Measurements from ENCODE around the gene UTF1.

The UTF1 gene

GRCh38 chr10:133196936-133197758 lies 32.9 kb upstream of the UTF1 start:
- TF ChIP-seq POLR2AphosphoS5 (IDR thresholded peaks at IDR 0.05; ENCODE audit: low read depth, low read length), result no peak
- TF ChIP-seq, protein P1, sequence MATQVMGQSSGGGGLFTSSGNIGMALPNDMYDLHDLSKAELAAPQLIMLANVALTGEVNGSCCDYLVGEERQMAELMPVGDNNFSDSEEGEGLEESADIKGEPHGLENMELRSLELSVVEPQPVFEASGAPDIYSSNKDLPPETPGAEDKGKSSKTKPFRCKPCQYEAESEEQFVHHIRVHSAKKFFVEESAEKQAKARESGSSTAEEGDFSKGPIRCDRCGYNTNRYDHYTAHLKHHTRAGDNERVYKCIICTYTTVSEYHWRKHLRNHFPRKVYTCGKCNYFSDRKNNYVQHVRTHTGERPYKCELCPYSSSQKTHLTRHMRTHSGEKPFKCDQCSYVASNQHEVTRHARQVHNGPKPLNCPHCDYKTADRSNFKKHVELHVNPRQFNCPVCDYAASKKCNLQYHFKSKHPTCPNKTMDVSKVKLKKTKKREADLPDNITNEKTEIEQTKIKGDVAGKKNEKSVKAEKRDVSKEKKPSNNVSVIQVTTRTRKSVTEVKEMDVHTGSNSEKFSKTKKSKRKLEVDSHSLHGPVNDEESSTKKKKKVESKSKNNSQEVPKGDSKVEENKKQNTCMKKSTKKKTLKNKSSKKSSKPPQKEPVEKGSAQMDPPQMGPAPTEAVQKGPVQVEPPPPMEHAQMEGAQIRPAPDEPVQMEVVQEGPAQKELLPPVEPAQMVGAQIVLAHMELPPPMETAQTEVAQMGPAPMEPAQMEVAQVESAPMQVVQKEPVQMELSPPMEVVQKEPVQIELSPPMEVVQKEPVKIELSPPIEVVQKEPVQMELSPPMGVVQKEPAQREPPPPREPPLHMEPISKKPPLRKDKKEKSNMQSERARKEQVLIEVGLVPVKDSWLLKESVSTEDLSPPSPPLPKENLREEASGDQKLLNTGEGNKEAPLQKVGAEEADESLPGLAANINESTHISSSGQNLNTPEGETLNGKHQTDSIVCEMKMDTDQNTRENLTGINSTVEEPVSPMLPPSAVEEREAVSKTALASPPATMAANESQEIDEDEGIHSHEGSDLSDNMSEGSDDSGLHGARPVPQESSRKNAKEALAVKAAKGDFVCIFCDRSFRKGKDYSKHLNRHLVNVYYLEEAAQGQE (IDR thresholded peaks at IDR 0.05; ENCODE audit: insufficient read depth in 1 of 2, low read depth in 2 of 2, low read length in 2 of 2), result no peak
- no peak for TF ChIP-seq FOXP2 (optimal IDR thresholded peaks at IDR 0.05; ENCODE audit: borderline replicate concordance, extremely low read depth, extremely low read length, insufficient read depth)
- no peak for TF ChIP-seq SIN3A (IDR thresholded peaks at IDR 0.05; ENCODE audit: borderline replicate concordance, insufficient read depth, low read length)
- no peak for TF ChIP-seq TAF1 (IDR thresholded peaks at IDR 0.05; ENCODE audit: borderline replicate concordance, insufficient read depth, low read length)

DNA sequence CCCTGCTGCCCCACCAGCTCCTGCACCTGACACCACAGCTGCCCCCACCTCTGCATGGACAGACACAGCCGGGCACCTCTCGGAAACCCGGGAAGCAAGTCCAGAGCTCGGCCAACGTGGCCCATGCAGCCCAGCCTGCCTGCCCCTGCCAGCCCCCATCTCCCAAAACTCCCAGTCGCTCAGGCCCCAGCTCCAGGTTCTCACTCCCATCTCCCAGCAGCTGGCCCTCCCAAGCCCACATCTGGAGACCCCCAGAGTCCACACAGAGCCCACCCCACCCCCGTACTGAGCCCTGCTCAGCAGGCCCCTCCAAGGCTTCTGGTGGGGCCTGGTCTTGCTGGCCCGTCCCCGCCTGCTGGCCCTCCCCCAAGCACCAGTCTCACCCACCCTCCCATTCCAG lies 32.2 kb upstream of the UTF1 start:
- TF ChIP-seq POLR2AphosphoS5 (IDR thresholded peaks at IDR 0.05; ENCODE audit: low read depth, low read length) (no peak), FOXP2 (optimal IDR thresholded peaks at IDR 0.05; ENCODE audit: borderline replicate concordance, extremely low read depth, extremely low read length, insufficient read depth) (no peak), TAF1 (IDR thresholded peaks at IDR 0.05; ENCODE audit: borderline replicate concordance, insufficient read depth, low read length) (no peak), SIN3A (IDR thresholded peaks at IDR 0.05; ENCODE audit: borderline replicate concordance, insufficient read depth, low read length) (no peak)
- TF ChIP-seq, protein P1 (IDR thresholded peaks at IDR 0.05; ENCODE audit: insufficient read depth in 1 of 2, low read depth in 2 of 2, low read length in 2 of 2), result no peak

GRCh38 chr10:133198206-133198605 lies 31.8 kb upstream of the UTF1 start:
- no peak for TF ChIP-seq TAF1 (IDR thresholded peaks at IDR 0.05; ENCODE audit: borderline replicate concordance, insufficient read depth, low read length)
- TF ChIP-seq, protein P1 (IDR thresholded peaks at IDR 0.05; ENCODE audit: insufficient read depth in 1 of 2, low read depth in 2 of 2, low read length in 2 of 2), result no peak

GRCh38 chr10:133198621-133199487 lies 31.2 kb upstream of the UTF1 start:
- no peak for TF ChIP-seq POLR2AphosphoS5 (IDR thresholded peaks at IDR 0.05; ENCODE audit: low read depth, low read length)
- no peak for TF ChIP-seq SIN3A (IDR thresholded peaks at IDR 0.05; ENCODE audit: borderline replicate concordance, insufficient read depth, low read length)
- no peak for TF ChIP-seq TAF1 (IDR thresholded peaks at IDR 0.05; ENCODE audit: borderline replicate concordance, insufficient read depth, low read length)
- TF ChIP-seq FOXP2 (optimal IDR thresholded peaks at IDR 0.05; ENCODE audit: borderline replicate concordance, extremely low read depth, extremely low read length, insufficient read depth), result no peak
- TF ChIP-seq, protein P1 (IDR thresholded peaks at IDR 0.05; ENCODE audit: insufficient read depth in 1 of 2, low read depth in 2 of 2, low read length in 2 of 2), result no peak
